A549 (cell line): ENCODE results near the gene GNLY. TPM values are rescaled to one million over a fixed set of nuclear protein-coding genes. Genes with fewer than 3 reads are reported as not detected.

Source experiments
- ATAC-seq, 2 experiments: fragments of 200-7000 bp in 1 of 2; fragments of >200 bp in 1 of 2; cut with Nextera tagmentation in 1 of 2; cut with Tn5 transposase in 1 of 2; 3 replicates each; pipeline versions ENCODE4 v1.8.0 to v1.9.1; 2018 to 2020; ENCODE audit warnings: mild to moderate bottlenecking in 1 of 2, moderate library complexity in 1 of 2
- CTCF ChIA-PET: fragments of 300-600 bp; sonication (Branson Sonifier 250); formaldehyde crosslinking; extraction: SDS; loops from one replicate; lab custom pipeline; 2021; ENCODE audit warnings: antibody characterized with exemption, inconsistent platforms; lab: Yijun Ruan, JAX
- POLR2A ChIA-PET: fragments of 350-600 bp; formaldehyde crosslinking; extraction: SDS; loops from one replicate; lab custom pipeline; 2021; ENCODE audit warnings: antibody characterized with exemption, inconsistent platforms; lab: Yijun Ruan, JAX
- DNase-seq, 2 experiments: peaks; one replicate each; pipeline versions ENCODE4 v3.0.0 to v3.0.0-alpha.2; 2011 to 2016; ENCODE audit warnings: low read depth in 1 of 2, low spot score in 1 of 2
- FAIRE-seq: peaks from 2 replicates; lab custom pipeline; 2011; peaks lifted over from hg19 to GRCh38; lab: Jason Lieb, UNC
- H3K27ac ChIP-seq, 2 experiments: fragments of >200 bp; sonication (Bioruptor Twin); formaldehyde crosslinking; 3 replicates each; pipeline ENCODE4 v1.5.1; 2016 to 2017
- H3K4me1 ChIP-seq: fragments of >200 bp; sonication (Bioruptor Twin); formaldehyde crosslinking; 3 replicates; pipeline ENCODE4 v1.6.1; 2016
- H3K4me2 ChIP-seq: fragments of >200 bp; sonication (Bioruptor Twin); formaldehyde crosslinking; 3 replicates; pipeline ENCODE4 v1.6.1; 2016
- H3K4me3 ChIP-seq: fragments of >200 bp; sonication (Bioruptor Twin); formaldehyde crosslinking; 3 replicates; pipeline ENCODE4 v1.5.1; 2016
- H3K9me3 ChIP-seq: fragments of >200 bp; sonication (Bioruptor Twin); formaldehyde crosslinking; 3 replicates; pipeline ENCODE4 v1.6.1; 2016
- CBX2 ChIP-seq: fragments of 200-600 bp; sonication (generic); IDR thresholded peaks from 2 replicates; pipeline ENCODE4 v1.6.1; 2016; ENCODE audit warnings: low read depth, mild to moderate bottlenecking, borderline replicate concordance
- EHF ChIP-seq: fragments of 250-450 bp; sonication (Bioruptor Pico); IDR thresholded peaks from 2 replicates; pipeline ENCODE4 v1.5.0; 2020; ENCODE audit warnings: mild to moderate bottlenecking
- EHMT2 ChIP-seq: fragments of 200-600 bp; sonication (generic); IDR thresholded peaks from 2 replicates; pipeline ENCODE4 v1.6.1; 2016; ENCODE audit warnings: antibody characterized with exemption, low read depth, mild to moderate bottlenecking, moderate library complexity
- FOSB ChIP-seq: fragments of 250-450 bp; sonication (Bioruptor Pico); IDR thresholded peaks from 2 replicates; pipeline ENCODE4 v1.5.0; 2020; ENCODE audit warnings: mild to moderate bottlenecking, moderate library complexity
- HDAC2 ChIP-seq: fragments of 200-600 bp; sonication (generic); IDR thresholded peaks from 2 replicates; pipeline ENCODE4 v1.6.1; 2016
- HEYL ChIP-seq: fragments of 250-450 bp; sonication (Bioruptor Pico); IDR thresholded peaks from 2 replicates; pipeline ENCODE4 v1.8.0; 2021; ENCODE audit warnings: mild to moderate bottlenecking, moderate library complexity
- HOXA7 ChIP-seq: fragments of 250-450 bp; sonication (Bioruptor Pico); IDR thresholded peaks from 2 replicates; pipeline ENCODE4 v1.5.0; 2020; ENCODE audit warnings: mild to moderate bottlenecking, moderate library complexity
- HOXB5 ChIP-seq: fragments of 250-450 bp; sonication (Bioruptor Pico); IDR thresholded peaks from 2 replicates; pipeline ENCODE4 v1.5.0; 2020; ENCODE audit warnings: mild to moderate bottlenecking, moderate library complexity
- KDM1A ChIP-seq: fragments of 200-600 bp; sonication (generic); IDR thresholded peaks from 2 replicates; pipeline ENCODE4 v1.6.1; 2016; ENCODE audit warnings: low read depth, mild to moderate bottlenecking
- KDM5A ChIP-seq: fragments of 200-600 bp; sonication (generic); IDR thresholded peaks from 2 replicates; pipeline ENCODE4 v1.6.1; 2016; ENCODE audit warnings: antibody characterized with exemption, mild to moderate bottlenecking
- MAFK ChIP-seq: fragments of 450-650 bp; IDR thresholded peaks from 2 replicates; pipeline ENCODE4 v1.6.1; 2014; ENCODE audit not compliant: partially characterized antibody
- MAZ ChIP-seq: fragments of 150-350 bp; IDR thresholded peaks from 2 replicates; pipeline ENCODE4 v1.6.1; 2014; ENCODE audit warnings: antibody characterized with exemption, low read depth, low read length, borderline replicate concordance
- NPAS2 ChIP-seq: fragments of 250-450 bp; sonication (Bioruptor Pico); IDR thresholded peaks from 2 replicates; pipeline ENCODE4 v1.8.0; 2022; ENCODE audit warnings: mild to moderate bottlenecking, moderate library complexity, borderline replicate concordance
- PHF8 ChIP-seq: fragments of 200-600 bp; sonication (generic); IDR thresholded peaks from 2 replicates; pipeline ENCODE4 v1.6.1; 2016; ENCODE audit warnings: low read depth, mild to moderate bottlenecking, antibody characterized with exemption, moderate library complexity, borderline replicate concordance
- POLR2AphosphoS2 ChIP-seq: conservative IDR thresholded peaks from 2 replicates; pipeline ENCODE4 v1.6.1; 2012; ENCODE audit warnings: low read length, improper control_type of control experiment, inconsistent platforms
- RAD21 ChIP-seq, 2 experiments: fragments of >200 bp in 1 of 2; sonication (Bioruptor Twin) in 1 of 2; formaldehyde crosslinking in 1 of 2; IDR thresholded peaks in 1 of 2; conservative IDR thresholded peaks in 1 of 2; 2 replicates in 1 of 2; 3 replicates in 1 of 2; pipeline ENCODE4 v1.6.1; 2012 to 2018; ENCODE audit warnings: inconsistent platforms in 1 of 2
- RARB ChIP-seq: fragments of 250-450 bp; sonication (Bioruptor Pico); IDR thresholded peaks from 2 replicates; pipeline ENCODE4 v1.8.0; 2021; ENCODE audit warnings: mild to moderate bottlenecking, moderate library complexity
- RFX5 ChIP-seq: fragments of 450-650 bp; IDR thresholded peaks from 2 replicates; pipeline ENCODE4 v1.7.1; 2014; ENCODE audit warnings: antibody characterized with exemption, mild to moderate bottlenecking, moderate library complexity
- TP53 ChIP-seq: fragments of 250-450 bp; sonication (Bioruptor Pico); IDR thresholded peaks from 2 replicates; pipeline ENCODE4 v1.5.0; 2021; ENCODE audit warnings: mild to moderate bottlenecking, moderate library complexity
- ZC3H11A ChIP-seq: fragments of 450-650 bp; IDR thresholded peaks from 2 replicates; pipeline ENCODE4 v1.6.1; 2014; ENCODE audit warnings: antibody characterized with exemption, mild to moderate bottlenecking
- ZFP36 ChIP-seq: fragments of 450-650 bp; IDR thresholded peaks from 2 replicates; pipeline ENCODE4 v1.6.1; 2014; ENCODE audit warnings: borderline replicate concordance; ENCODE audit not compliant: partially characterized antibody
- ZNF302 ChIP-seq: fragments of 250-450 bp; sonication (Bioruptor Pico); IDR thresholded peaks from 2 replicates; pipeline ENCODE4 v1.9.0; 2021; ENCODE audit warnings: inconsistent platforms, mild to moderate bottlenecking, moderate library complexity
- WGBS: methylation state at CpG from one replicate; pipeline ENCODE4 v1.1.6; 2017; ENCODE audit errors: missing lambda C conversion rate; 5-methylcytosine and 5-hydroxymethylcytosine counted together
- polyA plus RNA-seq, 4 experiments: library from polyadenylated mRNA; depleted of rRNA in 3 of 4; stranded (reverse); fragments of >200 nt; fragmentation: RNase III in 1 of 4; extraction: RNeasy Plus Mini Kit Qiagen cat#74134 plus additional on column Dnase treatment in 1 of 4; gene quantifications; 2 replicates in 3 of 4; 3 replicates in 1 of 4; pipeline ENCODE4 v1.2.3, GENCODE V29; 2011 to 2017
- TF ChIP-seq, protein P1 (sequence below): IDR thresholded peaks from 2 replicates; pipeline ENCODE4 v1.6.1; 2012
- TF ChIP-seq, protein P2 (sequence below): fragments of 150-350 bp; IDR thresholded peaks from 2 replicates; pipeline ENCODE4 v1.6.1; 2014; ENCODE audit warnings: low read depth, mild to moderate bottlenecking, low read length
- TF ChIP-seq, protein P3 (sequence below): fragments of 250-450 bp; sonication (Bioruptor Pico); IDR thresholded peaks from 2 replicates; pipeline ENCODE4 v1.5.0; 2020; ENCODE audit warnings: low read depth, mild to moderate bottlenecking, moderate library complexity
- TF ChIP-seq, protein P4 (sequence below): fragments of >200 bp; sonication (Bioruptor Twin); formaldehyde crosslinking; IDR thresholded peaks from 3 replicates; pipeline ENCODE4 v1.6.1; 2016
- TF ChIP-seq, protein P5 (sequence below): fragments of 200-600 bp; sonication (generic); IDR thresholded peaks from 2 replicates; pipeline ENCODE4 v1.6.1; 2016; ENCODE audit warnings: antibody characterized with exemption, mild to moderate bottlenecking, moderate library complexity
- TF ChIP-seq, protein P6 (sequence below): IDR thresholded peaks from 2 replicates; pipeline ENCODE4 v1.6.1; 2012

The GNLY gene
- polyA plus RNA-seq, 2 of the 4 experiments (the other 2 are of a cell fraction), result not detected

DNA sequence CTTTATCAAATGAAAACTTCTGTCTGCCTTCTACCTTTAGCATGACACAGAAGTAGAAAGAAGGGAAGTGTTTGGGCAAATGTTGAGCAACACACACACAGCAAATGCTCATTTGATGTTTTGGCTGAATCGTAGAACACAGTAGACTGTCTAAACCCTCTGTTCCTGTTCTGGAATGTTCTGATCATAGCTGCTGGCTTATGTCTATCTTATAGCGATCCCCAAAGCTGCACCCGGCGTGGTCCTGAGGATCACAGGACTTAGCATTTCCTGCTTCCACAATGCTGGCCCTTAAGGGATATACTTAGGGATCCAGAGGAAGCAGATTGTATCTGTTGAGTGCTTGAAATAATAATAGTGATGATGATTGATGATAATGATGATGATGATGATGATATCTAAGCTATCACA is 15.2 kb downstream of the GNLY start:
- ATAC-seq, result no peak
- FAIRE-seq, result no peak
- peaks cover 51% of the 10 kb centered on the region for H3K4me1 ChIP-seq
- TF ChIP-seq ZC3H11A, result no peak
- no peak for TF ChIP-seq ZFP36
- no peak for TF ChIP-seq RAD21 (conservative IDR thresholded peaks at IDR 0.05 in 1 of 2, IDR thresholded peaks at IDR 0.05 in 1 of 2)
- TF ChIP-seq, protein P1, sequence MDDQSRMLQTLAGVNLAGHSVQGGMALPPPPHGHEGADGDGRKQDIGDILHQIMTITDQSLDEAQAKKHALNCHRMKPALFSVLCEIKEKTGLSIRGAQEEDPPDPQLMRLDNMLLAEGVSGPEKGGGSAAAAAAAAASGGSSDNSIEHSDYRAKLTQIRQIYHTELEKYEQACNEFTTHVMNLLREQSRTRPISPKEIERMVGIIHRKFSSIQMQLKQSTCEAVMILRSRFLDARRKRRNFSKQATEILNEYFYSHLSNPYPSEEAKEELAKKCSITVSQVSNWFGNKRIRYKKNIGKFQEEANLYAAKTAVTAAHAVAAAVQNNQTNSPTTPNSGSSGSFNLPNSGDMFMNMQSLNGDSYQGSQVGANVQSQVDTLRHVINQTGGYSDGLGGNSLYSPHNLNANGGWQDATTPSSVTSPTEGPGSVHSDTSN, result no peak
- TF ChIP-seq, protein P2, sequence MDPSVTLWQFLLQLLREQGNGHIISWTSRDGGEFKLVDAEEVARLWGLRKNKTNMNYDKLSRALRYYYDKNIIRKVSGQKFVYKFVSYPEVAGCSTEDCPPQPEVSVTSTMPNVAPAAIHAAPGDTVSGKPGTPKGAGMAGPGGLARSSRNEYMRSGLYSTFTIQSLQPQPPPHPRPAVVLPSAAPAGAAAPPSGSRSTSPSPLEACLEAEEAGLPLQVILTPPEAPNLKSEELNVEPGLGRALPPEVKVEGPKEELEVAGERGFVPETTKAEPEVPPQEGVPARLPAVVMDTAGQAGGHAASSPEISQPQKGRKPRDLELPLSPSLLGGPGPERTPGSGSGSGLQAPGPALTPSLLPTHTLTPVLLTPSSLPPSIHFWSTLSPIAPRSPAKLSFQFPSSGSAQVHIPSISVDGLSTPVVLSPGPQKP, result no peak
- TF ChIP-seq ZNF302 (CRISPR knock-in tag), result no peak
- no peak for TF ChIP-seq POLR2AphosphoS2
- TF ChIP-seq, protein P3, sequence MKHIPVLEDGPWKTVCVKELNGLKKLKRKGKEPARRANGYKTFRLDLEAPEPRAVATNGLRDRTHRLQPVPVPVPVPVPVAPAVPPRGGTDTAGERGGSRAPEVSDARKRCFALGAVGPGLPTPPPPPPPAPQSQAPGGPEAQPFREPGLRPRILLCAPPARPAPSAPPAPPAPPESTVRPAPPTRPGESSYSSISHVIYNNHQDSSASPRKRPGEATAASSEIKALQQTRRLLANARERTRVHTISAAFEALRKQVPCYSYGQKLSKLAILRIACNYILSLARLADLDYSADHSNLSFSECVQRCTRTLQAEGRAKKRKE (CRISPR knock-in tag), result no peak
- TF ChIP-seq KDM1A, result no peak
- TF ChIP-seq, all 56 proteins: peak for 0
- no peak for DNase-seq
- peak overlapping the region in 1 of 2 experiments; percentile 84; a peak in 1 of 6 replicates for H3K27ac ChIP-seq
- H3K4me2 ChIP-seq, result no peak overlapping the region; the same call in 2 of the 3 replicates
- H3K4me3 ChIP-seq, result no peak overlapping the region
- ChIA-PET POLR2A (no interaction called here), CTCF (interaction anchor here (0.6 to 16.3 kb wide), 18 partner anchors 11 to 180 kb away, joined by 3 to 241 read pairs (median 6); partner anchors contain the start of genes GNLY and ST3GAL5)
- no peaks in the 10 kb centered on the region for H3K9me3 ChIP-seq
- 78% methylated on average over 4 of the region's 4 CpGs for WGBS

DNA sequence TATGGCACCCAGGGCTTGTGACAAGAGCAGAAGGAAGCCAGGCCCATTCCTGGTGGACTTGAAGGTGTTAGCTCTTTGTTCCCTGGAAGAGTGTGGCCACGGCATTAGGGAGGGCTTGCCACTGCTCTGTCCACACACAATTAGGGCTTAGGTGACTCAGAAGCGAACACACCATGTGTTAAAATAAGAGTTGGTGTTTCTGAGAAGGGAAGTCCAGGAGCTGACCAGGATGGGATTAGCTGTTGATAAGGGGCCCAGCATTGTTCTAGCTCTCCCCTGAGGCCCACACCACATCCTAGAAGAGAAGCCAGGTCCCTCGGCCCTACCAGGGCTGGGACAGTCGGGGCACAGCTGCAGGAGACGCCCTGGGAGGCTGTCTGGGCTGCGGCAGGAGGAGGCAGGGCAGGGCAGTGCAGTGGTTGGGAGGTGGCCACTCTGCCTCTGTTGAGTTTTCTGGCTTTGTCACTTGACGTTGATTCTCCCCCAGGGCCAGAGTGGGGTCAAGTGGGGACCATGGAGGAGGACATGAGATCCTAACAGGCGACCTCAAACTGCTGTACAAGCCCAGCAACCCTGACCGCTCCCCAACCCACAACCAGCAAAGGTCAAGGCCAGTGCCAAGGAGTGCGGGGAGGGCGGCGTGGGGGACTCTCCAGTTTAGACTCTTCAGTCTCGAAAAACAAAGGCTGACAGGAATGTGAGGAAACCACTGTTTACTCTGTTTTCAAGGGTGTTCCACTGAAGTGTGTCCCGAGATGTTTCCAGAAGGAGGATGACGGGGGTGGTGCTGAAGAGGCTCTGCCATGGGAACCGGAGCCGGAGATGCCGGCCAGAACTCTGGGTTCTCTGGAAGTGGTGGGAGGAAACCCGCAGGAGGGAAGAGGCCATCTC is 16.8 kb downstream of the GNLY start:
- DNase-seq (no peak), ATAC-seq (no peak), FAIRE-seq (no peak)
- peaks cover 37% of the 10 kb centered on the region for H3K4me1 ChIP-seq
- no peaks in the 10 kb centered on the region for H3K9me3 ChIP-seq
- CTCF ChIA-PET, result interaction anchor here (0.7 to 16.3 kb wide), 9 partner anchors 9 to 104 kb away, joined by 3 to 241 read pairs (median 111); partner anchors contain the start of gene GNLY
- no peak overlapping the region for H3K4me3 ChIP-seq
- 73% methylated on average over 19 of the region's 19 CpGs for WGBS
- POLR2A ChIA-PET, result no interaction called here
- no peak overlapping the region for H3K4me2 ChIP-seq
- peak overlapping the region; percentile 10 to 84; a peak in 3 of 6 replicates for H3K27ac ChIP-seq
- no peak for TF ChIP-seq CBX2
- TF ChIP-seq HDAC2, result no peak
- no peak for TF ChIP-seq HOXB5 (CRISPR knock-in tag)
- no peak for TF ChIP-seq RARB
- TF ChIP-seq, protein P4, sequence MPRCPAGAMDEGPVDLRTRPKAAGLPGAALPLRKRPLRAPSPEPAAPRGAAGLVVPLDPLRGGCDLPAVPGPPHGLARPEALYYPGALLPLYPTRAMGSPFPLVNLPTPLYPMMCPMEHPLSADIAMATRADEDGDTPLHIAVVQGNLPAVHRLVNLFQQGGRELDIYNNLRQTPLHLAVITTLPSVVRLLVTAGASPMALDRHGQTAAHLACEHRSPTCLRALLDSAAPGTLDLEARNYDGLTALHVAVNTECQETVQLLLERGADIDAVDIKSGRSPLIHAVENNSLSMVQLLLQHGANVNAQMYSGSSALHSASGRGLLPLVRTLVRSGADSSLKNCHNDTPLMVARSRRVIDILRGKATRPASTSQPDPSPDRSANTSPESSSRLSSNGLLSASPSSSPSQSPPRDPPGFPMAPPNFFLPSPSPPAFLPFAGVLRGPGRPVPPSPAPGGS, result no peak
- no peak for TF ChIP-seq RFX5
- TF ChIP-seq MAFK, result no peak
- TF ChIP-seq, protein P5, sequence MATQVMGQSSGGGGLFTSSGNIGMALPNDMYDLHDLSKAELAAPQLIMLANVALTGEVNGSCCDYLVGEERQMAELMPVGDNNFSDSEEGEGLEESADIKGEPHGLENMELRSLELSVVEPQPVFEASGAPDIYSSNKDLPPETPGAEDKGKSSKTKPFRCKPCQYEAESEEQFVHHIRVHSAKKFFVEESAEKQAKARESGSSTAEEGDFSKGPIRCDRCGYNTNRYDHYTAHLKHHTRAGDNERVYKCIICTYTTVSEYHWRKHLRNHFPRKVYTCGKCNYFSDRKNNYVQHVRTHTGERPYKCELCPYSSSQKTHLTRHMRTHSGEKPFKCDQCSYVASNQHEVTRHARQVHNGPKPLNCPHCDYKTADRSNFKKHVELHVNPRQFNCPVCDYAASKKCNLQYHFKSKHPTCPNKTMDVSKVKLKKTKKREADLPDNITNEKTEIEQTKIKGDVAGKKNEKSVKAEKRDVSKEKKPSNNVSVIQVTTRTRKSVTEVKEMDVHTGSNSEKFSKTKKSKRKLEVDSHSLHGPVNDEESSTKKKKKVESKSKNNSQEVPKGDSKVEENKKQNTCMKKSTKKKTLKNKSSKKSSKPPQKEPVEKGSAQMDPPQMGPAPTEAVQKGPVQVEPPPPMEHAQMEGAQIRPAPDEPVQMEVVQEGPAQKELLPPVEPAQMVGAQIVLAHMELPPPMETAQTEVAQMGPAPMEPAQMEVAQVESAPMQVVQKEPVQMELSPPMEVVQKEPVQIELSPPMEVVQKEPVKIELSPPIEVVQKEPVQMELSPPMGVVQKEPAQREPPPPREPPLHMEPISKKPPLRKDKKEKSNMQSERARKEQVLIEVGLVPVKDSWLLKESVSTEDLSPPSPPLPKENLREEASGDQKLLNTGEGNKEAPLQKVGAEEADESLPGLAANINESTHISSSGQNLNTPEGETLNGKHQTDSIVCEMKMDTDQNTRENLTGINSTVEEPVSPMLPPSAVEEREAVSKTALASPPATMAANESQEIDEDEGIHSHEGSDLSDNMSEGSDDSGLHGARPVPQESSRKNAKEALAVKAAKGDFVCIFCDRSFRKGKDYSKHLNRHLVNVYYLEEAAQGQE, result no peak
- no peak for TF ChIP-seq EHF
- TF ChIP-seq HOXA7 (CRISPR knock-in tag), result no peak
- no peak for TF ChIP-seq NPAS2 (CRISPR knock-in tag)
- TF ChIP-seq MAZ, result no peak
- TF ChIP-seq, protein P6, sequence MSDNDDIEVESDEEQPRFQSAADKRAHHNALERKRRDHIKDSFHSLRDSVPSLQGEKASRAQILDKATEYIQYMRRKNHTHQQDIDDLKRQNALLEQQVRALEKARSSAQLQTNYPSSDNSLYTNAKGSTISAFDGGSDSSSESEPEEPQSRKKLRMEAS, result no peak
- no peak for TF ChIP-seq KDM5A
- no peak for TF ChIP-seq TP53 (CRISPR knock-in tag)
- TF ChIP-seq PHF8, result no peak
- TF ChIP-seq EHMT2, result no peak
- no peak for TF ChIP-seq FOSB (CRISPR knock-in tag)
- no peak for TF ChIP-seq HEYL (CRISPR knock-in tag)
